Rectal smooth muscle tissue (tissue), 1 donor: ENCODE data around the gene CHL1.

Experiments
- H3K27ac ChIP-seq: one replicate; pipeline ENCODE4 v1.7.0; 2013; ENCODE audit warnings: low read depth, low read length, inconsistent platforms
- H3K27me3 ChIP-seq: one replicate; pipeline ENCODE4 v1.7.0; 2013; ENCODE audit warnings: low read length; ENCODE audit not compliant: control insufficient read depth, insufficient read depth
- H3K36me3 ChIP-seq: one replicate; pipeline ENCODE4 v1.7.0; 2013; ENCODE audit warnings: low read length; ENCODE audit not compliant: control insufficient read depth, insufficient read depth
- H3K4me1 ChIP-seq: one replicate; pipeline ENCODE4 v1.7.0; 2013; ENCODE audit warnings: low read length; ENCODE audit not compliant: control insufficient read depth, insufficient read depth
- H3K4me3 ChIP-seq: one replicate; pipeline ENCODE4 v1.7.0; 2013; ENCODE audit warnings: low read length
- H3K9ac ChIP-seq: one replicate; pipeline ENCODE4 v1.7.0; 2013; ENCODE audit warnings: low read length

CHL1 gene

GRCh38 chr3:331881-332280 is 135.3 kb downstream of the CHL1 start:
- Histone ChIP-seq H3K27ac (no peak overlapping the region), H3K4me1 (no peaks in the 10 kb centered on the region), H3K4me3 (no peak overlapping the region)

GRCh38 chr3:332701-333100 is 136.1 kb downstream of the CHL1 start:
- Histone ChIP-seq H3K27me3 (no peaks in the 10 kb centered on the region), H3K4me1 (no peaks in the 10 kb centered on the region), H3K36me3 (no peaks in the 10 kb centered on the region), H3K4me3 (no peak overlapping the region), H3K27ac (no peak overlapping the region), H3K9ac (no peak overlapping the region)

More at GRCh38 chr3:331881-332280, 135.3 kb downstream of the CHL1 start:
- no peaks in the 10 kb centered on the region for H3K27me3 ChIP-seq
- no peak overlapping the region for H3K9ac ChIP-seq
- H3K36me3 ChIP-seq = no peaks in the 10 kb centered on the region

GRCh38 chr3:335240-335639 is 138.7 kb downstream of the CHL1 start:
- Histone ChIP-seq H3K36me3 (no peaks in the 10 kb centered on the region), H3K27ac (no peak overlapping the region), H3K4me1 (no peaks in the 10 kb centered on the region), H3K4me3 (no peak overlapping the region), H3K9ac (no peak overlapping the region), H3K27me3 (no peaks in the 10 kb centered on the region)

- Histone ChIP-seq H3K27me3 (no peaks in the 10 kb centered on the region), H3K4me3 (no peak overlapping the region), H3K4me1 (no peaks in the 10 kb centered on the region), H3K36me3 (no peaks in the 10 kb centered on the region), H3K27ac (no peak overlapping the region), H3K9ac (no peak overlapping the region)
Measured at GRCh38 chr3:339351-339750, 142.8 kb downstream of the CHL1 start.

GRCh38 chr3:341998-342397 is 145.4 kb downstream of the CHL1 start:
- Histone ChIP-seq H3K9ac (no peak overlapping the region), H3K4me3 (no peak overlapping the region), H3K4me1 (no peaks in the 10 kb centered on the region), H3K36me3 (no peaks in the 10 kb centered on the region), H3K27me3 (no peaks in the 10 kb centered on the region), H3K27ac (no peak overlapping the region)

- Histone ChIP-seq H3K27ac (no peak overlapping the region), H3K4me3 (no peak overlapping the region), H3K4me1 (no peaks in the 10 kb centered on the region), H3K27me3 (no peaks in the 10 kb centered on the region), H3K36me3 (no peaks in the 10 kb centered on the region), H3K9ac (no peak overlapping the region)
Measured at GRCh38 chr3:346186-346585, 149.6 kb downstream of the CHL1 start.

- no peak overlapping the region for H3K9ac ChIP-seq
- H3K27me3 ChIP-seq = no peaks in the 10 kb centered on the region
- no peaks in the 10 kb centered on the region for H3K4me1 ChIP-seq
- H3K36me3 ChIP-seq = no peaks in the 10 kb centered on the region
- no peak overlapping the region for H3K27ac ChIP-seq
- H3K4me3 ChIP-seq = no peak overlapping the region
Measured at GRCh38 chr3:347581-347980, 151.0 kb downstream of the CHL1 start.

GRCh38 chr3:350871-351371 is 154.4 kb downstream of the CHL1 start:
- Histone ChIP-seq H3K36me3 (no peaks in the 10 kb centered on the region), H3K27me3 (no peaks in the 10 kb centered on the region), H3K4me3 (no peak overlapping the region), H3K27ac (no peak overlapping the region), H3K9ac (no peak overlapping the region), H3K4me1 (peaks cover 2% of the 10 kb centered on the region)

GRCh38 chr3:352599-352998 is 156.0 kb downstream of the CHL1 start:
- H3K9ac ChIP-seq = no peak overlapping the region
- H3K27me3 ChIP-seq = no peaks in the 10 kb centered on the region
- H3K4me3 ChIP-seq = no peak overlapping the region
- no peak overlapping the region for H3K27ac ChIP-seq
- H3K36me3 ChIP-seq = no peaks in the 10 kb centered on the region
- peaks cover 9% of the 10 kb centered on the region for H3K4me1 ChIP-seq

GRCh38 chr3:353191-353739 is 156.7 kb downstream of the CHL1 start:
- Histone ChIP-seq H3K27me3 (no peaks in the 10 kb centered on the region), H3K9ac (no peak overlapping the region), H3K4me1 (peaks cover 12% of the 10 kb centered on the region), H3K36me3 (no peaks in the 10 kb centered on the region), H3K27ac (no peak overlapping the region), H3K4me3 (no peak overlapping the region)

- Histone ChIP-seq H3K4me1 (peaks cover 12% of the 10 kb centered on the region), H3K9ac (no peak overlapping the region), H3K27ac (no peak overlapping the region), H3K36me3 (no peaks in the 10 kb centered on the region), H3K27me3 (no peaks in the 10 kb centered on the region), H3K4me3 (no peak overlapping the region)
Measured at GRCh38 chr3:354432-354831, 157.9 kb downstream of the CHL1 start.

- H3K4me1 ChIP-seq = peaks cover 12% of the 10 kb centered on the region
- no peak overlapping the region for H3K27ac ChIP-seq
- no peak overlapping the region for H3K4me3 ChIP-seq
- no peak overlapping the region for H3K9ac ChIP-seq
- H3K36me3 ChIP-seq = no peaks in the 10 kb centered on the region
- no peaks in the 10 kb centered on the region for H3K27me3 ChIP-seq
Measured at GRCh38 chr3:355622-356021, 159.1 kb downstream of the CHL1 start.

- H3K4me3 ChIP-seq = no peak overlapping the region
- H3K4me1 ChIP-seq = peaks cover 12% of the 10 kb centered on the region
- H3K9ac ChIP-seq = no peak overlapping the region
- no peaks in the 10 kb centered on the region for H3K27me3 ChIP-seq
- no peak overlapping the region for H3K27ac ChIP-seq
- H3K36me3 ChIP-seq = no peaks in the 10 kb centered on the region
Measured at GRCh38 chr3:356952-357351, 160.4 kb downstream of the CHL1 start.
